Breast epithelium (tissue), 4 donors: ENCODE measurements around the gene DHX32. TPM values are rescaled to one million over a fixed set of nuclear protein-coding genes. Genes with fewer than 3 reads are reported as not detected.
A peak's percentile ranks its signal among the peaks of the same experiment; 100 is the strongest.
"Not testable (repeated sequence)": the region's sequence is repeated elsewhere in the genome, so short reads cannot be mapped to it uniquely, and the experiment has no call there.

Experiments
- DNase-seq, 2 donors: peaks; one replicate each; pipeline ENCODE4 v3.0.0-alpha.2; 2019; ENCODE audit warnings: low spot score in 2 of 2
- H3K27ac ChIP-seq, 2 donors: fragments of 200-600 bp; sonication (generic) in 1 of 2; one replicate each; pipeline ENCODE4 v1.5.1; 2016 to 2019; ENCODE audit warnings: mild to moderate bottlenecking in 1 of 2
- H3K27me3 ChIP-seq, 2 donors: fragments of 200-600 bp; sonication (generic) in 1 of 2; one replicate each; pipeline versions ENCODE4 v1.5.1 to v1.6.0; 2017 to 2019; ENCODE audit warnings: control low read depth in 1 of 2, mild to moderate bottlenecking in 1 of 2
- H3K36me3 ChIP-seq: fragments of 200-600 bp; one replicate; pipeline ENCODE4 v1.5.1; 2019
- H3K4me1 ChIP-seq, 2 donors: fragments of 200-600 bp; sonication (generic); one replicate each; pipeline ENCODE4 v1.5.1; 2016 to 2019; ENCODE audit warnings: control low read depth in 1 of 2
- H3K4me3 ChIP-seq, 3 donors: fragments of 200-600 bp; sonication (generic); 1 replicate in 2 of 3; 2 replicates in 1 of 3; pipeline ENCODE4 v1.5.1; 2016 to 2019; ENCODE audit warnings: mild to moderate bottlenecking in 3 of 3, moderate library complexity in 2 of 3
- H3K9me3 ChIP-seq, 2 donors: fragments of 200-600 bp; sonication (generic) in 1 of 2; one replicate each; pipeline ENCODE4 v1.5.1; 2016 to 2019; ENCODE audit warnings: control low read depth in 1 of 2
- CTCF ChIP-seq, 3 donors: fragments of 450-650 bp; IDR thresholded peaks; one replicate each; pipeline ENCODE4 v1.5.1; 2016 to 2017; ENCODE audit warnings: antibody characterized with exemption in 3 of 3, mild to moderate bottlenecking in 3 of 3, moderate library complexity in 3 of 3
- POLR2A ChIP-seq: fragments of 450-650 bp; IDR thresholded peaks from one replicate; pipeline ENCODE4 v1.6.1; 2016; ENCODE audit warnings: antibody characterized with exemption, mild to moderate bottlenecking, moderate library complexity
- POLR2AphosphoS5 ChIP-seq, 3 donors: sonication (generic); formaldehyde crosslinking; IDR thresholded peaks; one replicate each; pipeline ENCODE4 v1.6.1; 2017; ENCODE audit warnings: antibody characterized with exemption in 3 of 3
- intact Hi-C: fragments of 100-400 bp; cut with DNase I; formaldehyde crosslinking; loops from one replicate; pipeline ENCODE4 v1.15.1; 2023; ENCODE audit warnings: low total_unique reads
- total RNA-seq, 3 donors: library from RNA; depleted of rRNA; stranded (reverse); fragments of >200 nt; gene quantifications; one replicate each; pipeline ENCODE4 v1.1.0, GENCODE V29; 2016

The DHX32 gene
- total RNA-seq, 3 donors from 2014 or later = 18.1 to 54.6 (median 42.0) TPM

DNA sequence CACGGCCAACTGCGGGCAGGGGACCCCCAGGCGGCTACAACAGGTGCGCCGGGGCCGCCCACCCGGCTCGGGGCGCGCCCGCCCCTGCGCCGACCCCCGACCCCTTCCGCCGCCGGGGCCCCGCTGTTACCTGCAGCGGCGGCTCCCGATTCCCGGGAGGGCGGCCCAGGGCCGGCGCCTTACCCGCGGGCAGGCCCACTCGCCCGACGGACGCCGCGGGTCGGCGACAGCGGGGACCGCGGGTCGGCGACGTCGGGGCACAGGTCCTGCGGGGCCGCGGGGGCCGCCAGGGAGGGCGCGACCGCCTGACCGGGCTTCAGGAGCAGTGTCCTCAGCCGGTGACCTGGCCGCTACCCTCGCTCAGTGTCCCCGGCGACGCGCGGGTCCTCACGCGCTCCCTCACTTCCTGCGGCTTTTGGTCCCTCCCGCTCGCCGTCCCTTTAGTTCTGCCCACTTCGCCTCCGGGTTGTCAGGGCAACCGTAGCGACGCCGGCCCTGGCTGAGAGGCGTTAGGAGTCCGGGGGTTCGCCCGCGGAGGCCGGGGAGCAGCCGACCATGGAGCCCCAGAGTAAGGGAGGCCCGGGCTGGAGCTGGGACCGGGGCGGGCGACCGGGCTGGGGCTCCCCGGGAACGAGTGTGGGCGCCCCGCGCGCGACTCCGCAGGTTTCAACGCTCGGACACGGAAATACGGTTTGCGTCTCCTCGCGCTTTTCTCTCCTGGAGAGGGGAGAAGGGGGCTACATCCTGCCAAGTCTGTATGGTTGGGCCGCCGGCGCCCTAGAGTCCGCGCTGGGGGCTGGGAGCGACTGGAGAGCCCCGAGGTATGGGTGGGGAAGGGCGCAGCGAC, 15.2 kb upstream of the DHX32 start, which contains the start of gene FANK1:
TSS of gene FANK1 (plus strand) at position 477 of the 847 bp plus-strand sequence. CDS start at position 556, 79 bp downstream.
- DNase-seq = peak; percentile 79 to 90
- intact Hi-C loops, H3K4me1 ChIP-seq, H3K27me3 ChIP-seq, H3K9me3 ChIP-seq, H3K36me3 ChIP-seq: not testable (repeated sequence)
- peak within 1 kb of the TSS; percentile 58 to 92 (median 75) for H3K4me3 ChIP-seq
- peak within 1 kb of the TSS; percentile 92 to 97 for H3K27ac ChIP-seq
- peak; percentile 58 to 83 (median 59) for TF ChIP-seq POLR2AphosphoS5 (IDR thresholded peaks at IDR 0.05)

DNA sequence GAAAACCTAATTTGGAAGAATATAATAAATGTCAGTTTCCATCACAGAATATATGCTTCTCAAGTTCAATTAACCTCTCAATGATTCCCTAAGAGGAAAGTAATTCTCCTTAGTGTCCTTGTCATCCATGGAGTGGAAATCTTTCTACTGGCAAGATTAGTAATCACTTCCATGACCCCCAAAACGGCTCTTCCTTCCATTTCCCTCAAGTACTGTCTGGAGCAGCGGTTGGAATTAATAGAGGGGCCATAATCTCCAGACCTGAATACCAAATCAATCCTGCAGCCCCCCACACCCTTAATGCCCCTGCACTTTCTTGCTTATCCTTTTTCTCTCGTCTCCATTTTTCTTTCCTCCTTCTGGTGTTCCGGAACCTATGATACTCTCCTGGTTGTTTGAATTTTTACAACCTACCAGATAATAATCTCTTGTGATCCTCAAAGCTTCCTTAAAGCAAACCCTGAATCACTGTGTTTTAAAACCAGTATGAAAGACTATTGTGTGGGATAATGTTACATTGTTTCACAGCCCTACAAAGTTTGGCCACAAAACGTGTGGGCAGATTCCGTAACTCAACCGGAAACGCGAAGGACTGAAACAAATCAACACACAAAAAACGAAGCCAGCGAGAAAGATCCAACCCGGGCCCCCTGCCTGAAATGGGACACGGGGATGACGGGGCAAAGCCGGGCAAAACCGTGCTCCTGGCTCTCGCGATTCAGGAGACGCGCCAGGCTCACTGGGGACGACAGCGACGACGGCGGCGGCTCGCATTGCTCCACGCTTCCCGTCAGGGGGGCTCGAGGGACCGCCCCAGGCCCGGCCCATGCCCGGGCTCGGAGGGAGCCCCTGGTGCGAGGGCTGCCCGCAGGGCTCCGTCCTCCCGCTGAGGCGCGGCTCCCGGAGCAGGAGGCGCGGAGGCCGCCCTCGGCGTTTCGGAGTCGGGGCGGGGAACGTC, 14.3 kb upstream of the DHX32 start:
- intact Hi-C loops, H3K4me1 ChIP-seq, H3K27me3 ChIP-seq, H3K9me3 ChIP-seq, H3K36me3 ChIP-seq: not testable (repeated sequence)
- H3K4me3 ChIP-seq = peak overlapping the region; percentile 58 to 92 (median 75)
- peak overlapping the region; percentile 92 to 97 for H3K27ac ChIP-seq
- peak; percentile 50 to 71 for DNase-seq
- peak; percentile 26 for TF ChIP-seq POLR2A
- peak; percentile 15 to 44 (median 17) for TF ChIP-seq POLR2AphosphoS5 (IDR thresholded peaks at IDR 0.05)

DNA sequence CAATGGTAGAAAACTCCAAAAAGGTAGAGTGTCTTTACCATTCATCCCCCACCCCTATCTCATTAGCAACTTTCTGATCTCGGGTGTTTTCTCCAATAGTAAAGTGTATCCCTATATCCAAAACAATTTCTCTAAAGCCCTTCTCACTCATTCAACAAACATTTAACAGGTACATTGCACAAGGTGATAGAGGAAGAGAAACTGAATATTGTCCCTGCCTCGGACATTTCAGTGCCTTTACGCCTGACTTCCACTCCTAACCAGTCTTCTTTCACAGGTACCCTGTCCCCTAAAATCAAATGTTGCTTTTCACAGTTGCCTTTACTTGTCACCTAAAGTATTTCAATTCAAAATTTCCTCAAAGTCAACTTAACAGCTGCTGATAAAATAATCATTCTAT, 13.1 kb upstream of the DHX32 start:
- H3K36me3 ChIP-seq, intact Hi-C loops, H3K4me1 ChIP-seq, H3K27ac ChIP-seq, DNase-seq, H3K27me3 ChIP-seq, H3K9me3 ChIP-seq, H3K4me3 ChIP-seq: not testable (repeated sequence)

GRCh38 chr10:125892402-125892801, 11.3 kb upstream of the DHX32 start:
- H3K27ac ChIP-seq, H3K36me3 ChIP-seq, H3K4me3 ChIP-seq, H3K27me3 ChIP-seq, H3K9me3 ChIP-seq, H3K4me1 ChIP-seq, DNase-seq, intact Hi-C loops: not testable (repeated sequence)

DNA sequence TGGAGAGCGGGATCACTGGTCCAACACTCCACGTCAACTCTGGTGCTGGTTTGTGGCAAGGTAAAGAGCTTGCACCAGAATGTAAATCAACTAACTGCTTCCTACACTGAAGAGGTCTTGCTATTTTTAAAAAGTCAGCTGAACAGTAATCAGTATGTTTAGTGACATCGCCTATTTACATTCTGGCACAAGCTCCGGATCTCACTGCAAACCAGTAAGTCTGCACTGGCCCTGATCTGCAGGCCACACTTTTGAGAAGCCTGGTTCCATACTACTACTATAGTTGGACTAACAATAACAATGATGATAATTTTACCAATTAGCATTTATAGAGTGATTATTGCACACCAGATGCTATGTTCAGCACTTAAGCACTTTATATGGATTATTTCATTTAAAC, 8.3 kb upstream of the DHX32 start:
- H3K27me3 ChIP-seq, H3K9me3 ChIP-seq, intact Hi-C loops, H3K36me3 ChIP-seq, H3K27ac ChIP-seq, H3K4me1 ChIP-seq, H3K4me3 ChIP-seq, DNase-seq: not testable (repeated sequence)

DNA sequence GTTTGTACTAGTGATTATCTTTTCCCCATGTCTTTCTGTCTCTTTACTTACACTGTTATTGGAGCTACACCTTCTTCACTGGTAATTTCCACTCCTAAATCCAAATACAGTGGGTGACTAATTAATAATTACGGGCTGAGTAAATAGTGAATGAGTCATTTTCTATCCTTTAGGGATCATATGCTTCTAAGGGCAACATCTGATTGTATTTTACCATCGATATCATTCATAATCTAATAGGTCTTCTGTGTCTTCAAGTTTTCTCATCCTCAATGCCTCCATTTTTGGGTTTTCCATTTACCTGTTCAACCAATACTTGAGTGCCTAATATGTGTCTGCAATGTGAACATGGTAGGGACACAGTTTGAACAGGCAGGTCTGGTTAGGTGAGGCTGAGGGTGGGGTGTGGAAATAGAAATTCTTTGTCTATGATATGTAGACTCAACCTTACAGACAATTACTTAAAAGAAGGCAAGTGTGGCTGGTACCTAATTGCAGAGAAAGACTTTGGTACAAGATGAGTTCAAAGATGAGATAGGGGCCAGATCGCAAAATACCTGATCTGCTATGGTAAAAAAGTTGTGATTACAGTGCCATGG, 5.9 kb upstream of the DHX32 start:
- DNase-seq = no peak
- H3K27me3 ChIP-seq = no peaks in the 10 kb centered on the region
- TF ChIP-seq POLR2AphosphoS5 (IDR thresholded peaks at IDR 0.05) = no peak
- TF ChIP-seq CTCF (IDR thresholded peaks at IDR 0.05) = no peak
- no peak for TF ChIP-seq POLR2A
- no peaks in the 10 kb centered on the region for H3K4me1 ChIP-seq
- no peaks in the 10 kb centered on the region for H3K9me3 ChIP-seq
- no peaks in the 10 kb centered on the region for H3K36me3 ChIP-seq
- intact Hi-C loops = no loop called here
- H3K27ac ChIP-seq = no peak overlapping the region
- H3K4me3 ChIP-seq = no peak overlapping the region

DNA sequence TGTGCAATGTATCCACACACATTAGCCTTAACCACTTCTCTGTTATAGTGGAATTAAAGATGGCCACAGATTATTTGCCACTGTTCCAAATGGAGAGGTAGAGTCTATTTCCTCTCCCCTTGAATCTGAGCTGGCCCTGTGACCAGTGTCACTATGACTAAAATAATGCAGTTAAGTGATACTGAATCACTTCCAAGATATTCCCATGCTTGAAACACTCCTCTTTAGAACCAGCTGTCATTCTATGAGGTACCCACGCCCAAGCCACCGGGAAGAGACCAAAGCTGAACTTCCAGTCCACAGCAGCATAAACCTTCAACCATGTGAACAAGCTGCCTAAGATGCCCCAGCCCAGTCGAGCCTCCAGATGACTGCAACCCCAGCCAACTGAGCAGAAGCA, 2.1 kb upstream of the DHX32 start:
- Histone ChIP-seq H3K36me3 (no peaks in the 10 kb centered on the region), H3K27me3 (no peaks in the 10 kb centered on the region), H3K9me3 (no peaks in the 10 kb centered on the region), H3K4me3 (no peak overlapping the region), H3K27ac (no peak overlapping the region), H3K4me1 (no peaks in the 10 kb centered on the region)
- TF ChIP-seq POLR2A (no peak), POLR2AphosphoS5 (IDR thresholded peaks at IDR 0.05) (no peak), CTCF (IDR thresholded peaks at IDR 0.05) (no peak)
- intact Hi-C loops = no loop called here
- no peak for DNase-seq
